Measurements from ENCODE around the gene ANKMY1. TPM values are rescaled to one million over a fixed set of nuclear protein-coding genes. Genes with fewer than 3 reads are reported as not detected.

Gene ANKMY1
- total and polyA plus RNA-seq, 2 of the 8 experiments (the other 6 are each of a cell fraction or from before 2014, with no cell fraction given), result 4.5 to 4.8 TPM

DNA sequence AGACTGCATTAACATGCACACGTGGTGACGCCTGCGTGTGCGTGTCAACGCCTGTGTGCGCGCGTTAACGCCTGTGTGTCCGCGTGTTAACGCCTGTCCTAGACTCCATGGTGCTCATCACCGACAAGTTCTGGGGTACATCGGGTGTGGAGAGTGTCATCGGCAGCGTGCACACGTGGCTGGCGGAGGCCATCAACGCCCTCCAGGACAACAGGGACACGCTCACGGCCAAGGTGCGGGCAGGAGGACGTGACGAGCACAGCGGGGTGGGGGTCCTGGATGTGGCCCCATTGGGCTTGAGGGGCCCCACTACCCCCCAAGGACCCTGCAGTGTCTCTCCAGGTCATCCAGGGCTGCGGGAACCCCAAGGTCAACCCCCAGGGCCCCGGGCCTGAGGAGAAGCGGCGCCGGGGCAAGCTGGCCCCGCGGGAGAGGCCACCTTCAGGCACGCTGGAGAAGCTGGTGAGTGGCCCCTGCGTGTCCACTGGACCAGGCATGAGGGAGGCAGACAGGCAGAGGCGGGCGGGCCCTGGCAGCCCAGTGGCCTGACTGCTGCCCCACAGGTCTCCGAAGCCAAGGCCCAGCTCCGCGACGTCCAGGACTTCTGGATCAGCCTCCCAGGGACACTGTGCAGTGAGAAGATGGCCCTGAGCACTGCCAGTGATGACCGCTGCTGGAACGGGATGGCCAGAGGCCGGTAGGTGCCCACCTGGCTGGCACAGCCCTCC is 93.1 kb downstream of the ANKMY1 start:
- H3K79me1 ChIP-seq (ENCODE audit: low read depth, low read length), result no peaks in the 10 kb centered on the region
- no peak for TF ChIP-seq FOSL1 (IDR thresholded peaks at IDR 0.05; ENCODE audit: insufficient read depth, low read depth, low read length)
- no peak for TF ChIP-seq POLR2A (IDR thresholded peaks at IDR 0.05; ENCODE audit: control extremely low read depth in 1 of 2, low read depth in 2 of 2, low read length in 2 of 2)
- no peak for TF ChIP-seq CTBP2 (IDR thresholded peaks at IDR 0.05; ENCODE audit: borderline replicate concordance, insufficient read depth, insufficient read length, low read length)
- TF ChIP-seq KDM5A (IDR thresholded peaks at IDR 0.05; ENCODE audit: low read length), result no peak
- TF ChIP-seq, protein P1, sequence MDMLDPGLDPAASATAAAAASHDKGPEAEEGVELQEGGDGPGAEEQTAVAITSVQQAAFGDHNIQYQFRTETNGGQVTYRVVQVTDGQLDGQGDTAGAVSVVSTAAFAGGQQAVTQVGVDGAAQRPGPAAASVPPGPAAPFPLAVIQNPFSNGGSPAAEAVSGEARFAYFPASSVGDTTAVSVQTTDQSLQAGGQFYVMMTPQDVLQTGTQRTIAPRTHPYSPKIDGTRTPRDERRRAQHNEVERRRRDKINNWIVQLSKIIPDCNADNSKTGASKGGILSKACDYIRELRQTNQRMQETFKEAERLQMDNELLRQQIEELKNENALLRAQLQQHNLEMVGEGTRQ (IDR thresholded peaks at IDR 0.05; ENCODE audit: low read length), result no peak
- no peak for TF ChIP-seq SAP30 (IDR thresholded peaks at IDR 0.05; ENCODE audit: insufficient read depth, insufficient replicate concordance, low read length)
- no peak for TF ChIP-seq EP300 (IDR thresholded peaks at IDR 0.05; ENCODE audit: borderline replicate concordance in 1 of 2, low read depth in 2 of 2, low read length in 2 of 2)
- TF ChIP-seq, protein P2, sequence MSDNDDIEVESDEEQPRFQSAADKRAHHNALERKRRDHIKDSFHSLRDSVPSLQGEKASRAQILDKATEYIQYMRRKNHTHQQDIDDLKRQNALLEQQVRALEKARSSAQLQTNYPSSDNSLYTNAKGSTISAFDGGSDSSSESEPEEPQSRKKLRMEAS (IDR thresholded peaks at IDR 0.05), result no peak
- no peak for TF ChIP-seq CHD2 (IDR thresholded peaks at IDR 0.05; ENCODE audit: low read length)
- TF ChIP-seq HDAC6 (IDR thresholded peaks at IDR 0.05; ENCODE audit: low read depth, low read length), result no peak
- H2BK20ac ChIP-seq (ENCODE audit: low read length), result no peak overlapping the region
- H3K18ac ChIP-seq (ENCODE audit: extremely low read depth, low read length), result no peak overlapping the region
- no peak overlapping the region for H3K9ac ChIP-seq (replicated peaks in 1 of 4; ENCODE audit: extremely low read depth in 1 of 4, low read depth in 3 of 4, low read length in 3 of 4)
- H3K4me3 ChIP-seq (ENCODE audit: extremely low read depth in 1 of 4, insufficient read depth in 2 of 4, low read depth in 3 of 4, low read length in 4 of 4), result no peak overlapping the region
- H3K23ac ChIP-seq (ENCODE audit: insufficient read length), result no peak overlapping the region
- H3K56ac ChIP-seq (replicated peaks; ENCODE audit: insufficient read length, low read depth, low read length), result no peak overlapping the region
- 84% methylated on average over 41 of the region's 43 CpGs; no CpG with 5 or more reads in 1 of the 2 experiments for WGBS, 2 experiments (ENCODE audit: extremely low coverage in 1 of 2, insufficient coverage in 1 of 2, insufficient read length in 1 of 2, insufficient replicate concordance in 2 of 2, low coverage in 1 of 2, low lambda C conversion rate in 2 of 2, missing lambda C conversion rate in 1 of 2)
- H3K36me3 ChIP-seq (ENCODE audit: control insufficient read depth in 2 of 4, insufficient read depth in 4 of 4, low read length in 3 of 4), result peaks cover 0 to 13% (median 5%) of the 10 kb centered on the region in 4 experiments; a peak in 5 of 8 replicates
- no peak overlapping the region for H4K91ac ChIP-seq (replicated peaks; ENCODE audit: insufficient read length, low read length)
- H3K4me2 ChIP-seq (ENCODE audit: insufficient read depth in 1 of 2, low read depth in 2 of 2, low read length in 2 of 2), result no peak overlapping the region
- no peaks in the 10 kb centered on the region for H3K79me2 ChIP-seq (ENCODE audit: control insufficient read depth in 1 of 2, insufficient read depth in 2 of 2, low read length in 2 of 2)
- no peak overlapping the region; the same call in 1 of the 2 replicates for H2BK5ac ChIP-seq (ENCODE audit: low read depth, low read length)
- H3K27ac ChIP-seq (ENCODE audit: low read depth, low read length), result no peak overlapping the region
- peaks cover 2% of the 10 kb centered on the region; the same call in 1 of the 2 replicates for H3K23me2 ChIP-seq (ENCODE audit: low read depth, low read length)
- no peak overlapping the region for H4K5ac ChIP-seq (ENCODE audit: insufficient read length, low read depth, low read length)
- H3K4ac ChIP-seq (replicated peaks; ENCODE audit: insufficient read length, low read depth, low read length), result no peak overlapping the region
- no peak for DNase-seq (ENCODE audit: low read depth in 1 of 2, low spot score in 2 of 2)
- H2BK15ac ChIP-seq (ENCODE audit: low read length), result no peak overlapping the region
- H2BK12ac ChIP-seq (ENCODE audit: low read depth, low read length), result no peak overlapping the region
- no peaks in the 10 kb centered on the region for H3K27me3 ChIP-seq (replicated peaks in 1 of 4; ENCODE audit: control insufficient read depth in 3 of 4, extremely low read depth in 1 of 4, insufficient read depth in 3 of 4, low read length in 3 of 4)
- H4K8ac ChIP-seq (ENCODE audit: extremely low read depth, insufficient read depth, low read length), result no peak overlapping the region
- peaks cover 0 to 7% (median 0%) of the 10 kb centered on the region in 4 experiments; a peak in 2 of 7 replicates for H3K4me1 ChIP-seq (replicated peaks in 1 of 4; ENCODE audit: control insufficient read depth in 3 of 4, insufficient read depth in 4 of 4, low read length in 3 of 4)
- no peaks in the 10 kb centered on the region for H3K9me3 ChIP-seq (ENCODE audit: insufficient read depth in 2 of 2, low read depth in 1 of 2, low read length in 1 of 2)
- no peak overlapping the region for H2AK5ac ChIP-seq (ENCODE audit: low read depth, low read length)
- H4K20me1 ChIP-seq (replicated peaks in 1 of 2; ENCODE audit: control insufficient read depth in 1 of 2, insufficient read depth in 2 of 2, low read length in 2 of 2), result peaks cover 0 to 12% of the 10 kb centered on the region in 2 experiments
- no peak overlapping the region for H2AFZ ChIP-seq (ENCODE audit: low read length)
- H3K14ac ChIP-seq (ENCODE audit: insufficient read length), result no peak overlapping the region
- FAIRE-seq, result no peak
- no peak overlapping the region for H2BK120ac ChIP-seq (replicated peaks; ENCODE audit: low read depth, low read length)
- ChIA-PET POLR2A (ENCODE audit: partially characterized antibody) (no interaction called here), CTCF (ENCODE audit: partially characterized antibody) (no interaction called here)
